PFSK-1 (cell line): ENCODE measurements around the gene PROM1.

ENCODE experiments used
- FOXP2 ChIP-seq: optimal IDR thresholded peaks from 2 replicates; pipeline ENCODE3; 2011; ENCODE audit warnings: borderline replicate concordance, control low read depth, inconsistent platforms; ENCODE audit not compliant: insufficient read depth; ENCODE audit errors: extremely low read length, extremely low read depth
- POLR2AphosphoS5 ChIP-seq: IDR thresholded peaks from 2 replicates; pipeline ENCODE4 v1.6.1; 2012; ENCODE audit warnings: low read depth, mild to moderate bottlenecking, control low read depth, low read length, moderate library complexity
- SIN3A ChIP-seq: IDR thresholded peaks from 2 replicates; pipeline ENCODE4 v1.6.1; 2012; ENCODE audit warnings: mild to moderate bottlenecking, low read length, moderate library complexity, borderline replicate concordance; ENCODE audit not compliant: insufficient read depth
- TAF1 ChIP-seq: IDR thresholded peaks from 2 replicates; pipeline ENCODE4 v1.6.1; 2012; ENCODE audit warnings: low read length, control low read depth, borderline replicate concordance; ENCODE audit not compliant: insufficient read depth
- TF ChIP-seq, protein P1 (sequence below), 2 experiments: IDR thresholded peaks; 2 replicates each; pipeline versions ENCODE4 v1.6.1 to v1.8.0; 2011 to 2012; ENCODE audit warnings: low read depth in 2 of 2, low read length in 2 of 2, control low read depth in 1 of 2, inconsistent platforms in 1 of 2, mild to moderate bottlenecking in 1 of 2, moderate library complexity in 1 of 2; ENCODE audit not compliant: insufficient read depth in 1 of 2

PROM1 gene

DNA sequence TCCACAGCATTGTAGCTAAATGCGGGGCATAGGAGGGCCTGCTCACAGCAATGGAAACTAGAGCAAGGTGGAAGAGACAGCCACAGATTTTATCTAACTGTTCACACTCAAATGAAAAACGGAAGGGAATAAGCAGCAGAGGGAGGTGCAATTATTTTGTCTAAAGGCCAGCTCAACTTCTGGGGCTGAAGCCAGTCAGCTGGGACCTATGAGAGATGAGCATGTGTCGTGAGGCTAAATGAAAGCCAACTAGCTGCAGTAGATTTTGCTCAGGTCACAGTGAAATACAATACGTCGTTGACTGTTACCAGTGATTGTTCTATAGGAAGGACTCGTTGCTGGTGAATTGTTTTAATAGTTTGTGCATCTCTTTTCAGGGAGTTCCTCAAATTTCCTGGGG, 94.4 kb downstream of the PROM1 start:
- TF ChIP-seq, protein P1, sequence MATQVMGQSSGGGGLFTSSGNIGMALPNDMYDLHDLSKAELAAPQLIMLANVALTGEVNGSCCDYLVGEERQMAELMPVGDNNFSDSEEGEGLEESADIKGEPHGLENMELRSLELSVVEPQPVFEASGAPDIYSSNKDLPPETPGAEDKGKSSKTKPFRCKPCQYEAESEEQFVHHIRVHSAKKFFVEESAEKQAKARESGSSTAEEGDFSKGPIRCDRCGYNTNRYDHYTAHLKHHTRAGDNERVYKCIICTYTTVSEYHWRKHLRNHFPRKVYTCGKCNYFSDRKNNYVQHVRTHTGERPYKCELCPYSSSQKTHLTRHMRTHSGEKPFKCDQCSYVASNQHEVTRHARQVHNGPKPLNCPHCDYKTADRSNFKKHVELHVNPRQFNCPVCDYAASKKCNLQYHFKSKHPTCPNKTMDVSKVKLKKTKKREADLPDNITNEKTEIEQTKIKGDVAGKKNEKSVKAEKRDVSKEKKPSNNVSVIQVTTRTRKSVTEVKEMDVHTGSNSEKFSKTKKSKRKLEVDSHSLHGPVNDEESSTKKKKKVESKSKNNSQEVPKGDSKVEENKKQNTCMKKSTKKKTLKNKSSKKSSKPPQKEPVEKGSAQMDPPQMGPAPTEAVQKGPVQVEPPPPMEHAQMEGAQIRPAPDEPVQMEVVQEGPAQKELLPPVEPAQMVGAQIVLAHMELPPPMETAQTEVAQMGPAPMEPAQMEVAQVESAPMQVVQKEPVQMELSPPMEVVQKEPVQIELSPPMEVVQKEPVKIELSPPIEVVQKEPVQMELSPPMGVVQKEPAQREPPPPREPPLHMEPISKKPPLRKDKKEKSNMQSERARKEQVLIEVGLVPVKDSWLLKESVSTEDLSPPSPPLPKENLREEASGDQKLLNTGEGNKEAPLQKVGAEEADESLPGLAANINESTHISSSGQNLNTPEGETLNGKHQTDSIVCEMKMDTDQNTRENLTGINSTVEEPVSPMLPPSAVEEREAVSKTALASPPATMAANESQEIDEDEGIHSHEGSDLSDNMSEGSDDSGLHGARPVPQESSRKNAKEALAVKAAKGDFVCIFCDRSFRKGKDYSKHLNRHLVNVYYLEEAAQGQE (IDR thresholded peaks at IDR 0.05; ENCODE audit: insufficient read depth in 1 of 2, low read depth in 2 of 2, low read length in 2 of 2) = no peak
- TF ChIP-seq FOXP2 = no peak
- no peak for TF ChIP-seq POLR2AphosphoS5
- TF ChIP-seq SIN3A = no peak
- no peak for TF ChIP-seq TAF1

DNA sequence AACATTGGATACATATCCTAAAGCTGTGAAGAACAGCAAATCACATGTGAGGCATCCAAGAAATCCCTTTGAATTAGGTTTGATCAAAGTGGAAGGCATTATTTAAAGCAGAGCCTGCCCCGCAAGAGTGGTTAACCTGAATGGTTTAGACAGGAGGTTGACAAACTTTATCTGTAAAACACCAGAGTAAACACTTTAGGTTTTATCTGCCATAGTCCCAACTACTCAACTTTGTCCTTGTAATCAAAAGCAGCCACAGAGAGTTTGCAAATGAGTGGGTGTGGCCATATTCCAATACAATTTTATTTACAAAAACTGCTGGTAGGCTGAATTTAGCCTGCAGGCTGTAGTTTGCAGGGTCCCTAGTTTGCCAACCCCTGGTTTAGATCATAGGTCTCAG, 95.6 kb downstream of the PROM1 start:
- TF ChIP-seq SIN3A (no peak), FOXP2 (no peak), TAF1 (no peak), POLR2AphosphoS5 (no peak)
- TF ChIP-seq, protein P1 (IDR thresholded peaks at IDR 0.05; ENCODE audit: insufficient read depth in 1 of 2, low read depth in 2 of 2, low read length in 2 of 2) = no peak

DNA sequence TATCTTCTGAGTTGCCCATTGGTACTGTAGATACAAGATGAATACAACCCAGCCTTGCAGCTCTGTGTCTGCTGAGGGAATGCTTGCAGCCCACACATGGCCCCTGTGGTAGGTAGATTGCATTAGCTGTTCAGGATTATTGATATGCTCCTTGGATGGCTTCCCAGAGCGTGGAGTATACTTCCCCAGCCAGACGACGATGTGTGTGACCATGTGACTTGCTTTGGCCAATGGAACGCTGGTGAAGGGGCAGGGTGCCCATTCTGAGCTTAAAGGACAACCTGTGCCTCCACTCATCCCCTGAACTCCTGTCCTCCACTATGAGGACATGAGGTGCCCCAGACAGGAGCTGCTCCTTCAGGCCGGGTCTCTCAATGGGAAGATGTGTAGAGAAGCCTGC, 96.9 kb downstream of the PROM1 start:
- TF ChIP-seq SIN3A (no peak), TAF1 (no peak), FOXP2 (no peak), POLR2AphosphoS5 (no peak)
- TF ChIP-seq, protein P1 (IDR thresholded peaks at IDR 0.05; ENCODE audit: insufficient read depth in 1 of 2, low read depth in 2 of 2, low read length in 2 of 2) = no peak

DNA sequence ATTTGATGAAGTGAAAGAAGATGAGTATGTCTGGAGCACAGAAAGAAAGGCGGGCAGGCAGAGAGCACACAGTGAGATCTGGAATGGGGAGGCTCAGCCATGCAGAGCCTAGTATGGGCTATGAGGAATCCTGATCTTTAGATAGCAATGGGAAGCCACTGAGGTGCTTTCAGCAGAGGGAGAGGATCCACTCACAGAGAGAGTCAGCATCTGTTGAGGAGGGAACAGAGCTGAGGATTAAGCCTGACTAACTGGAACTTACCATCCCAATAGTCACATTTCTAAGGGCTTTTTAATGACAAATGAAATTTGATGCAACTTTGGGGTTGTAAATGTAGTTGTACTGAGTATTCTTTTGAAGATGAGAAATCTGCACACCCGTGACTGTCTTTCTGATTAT, 100.2 kb downstream of the PROM1 start:
- TF ChIP-seq, protein P1 (IDR thresholded peaks at IDR 0.05; ENCODE audit: insufficient read depth in 1 of 2, low read depth in 2 of 2, low read length in 2 of 2) = no peak
- TF ChIP-seq SIN3A = no peak
- no peak for TF ChIP-seq FOXP2
- TF ChIP-seq TAF1 = no peak
- no peak for TF ChIP-seq POLR2AphosphoS5

DNA sequence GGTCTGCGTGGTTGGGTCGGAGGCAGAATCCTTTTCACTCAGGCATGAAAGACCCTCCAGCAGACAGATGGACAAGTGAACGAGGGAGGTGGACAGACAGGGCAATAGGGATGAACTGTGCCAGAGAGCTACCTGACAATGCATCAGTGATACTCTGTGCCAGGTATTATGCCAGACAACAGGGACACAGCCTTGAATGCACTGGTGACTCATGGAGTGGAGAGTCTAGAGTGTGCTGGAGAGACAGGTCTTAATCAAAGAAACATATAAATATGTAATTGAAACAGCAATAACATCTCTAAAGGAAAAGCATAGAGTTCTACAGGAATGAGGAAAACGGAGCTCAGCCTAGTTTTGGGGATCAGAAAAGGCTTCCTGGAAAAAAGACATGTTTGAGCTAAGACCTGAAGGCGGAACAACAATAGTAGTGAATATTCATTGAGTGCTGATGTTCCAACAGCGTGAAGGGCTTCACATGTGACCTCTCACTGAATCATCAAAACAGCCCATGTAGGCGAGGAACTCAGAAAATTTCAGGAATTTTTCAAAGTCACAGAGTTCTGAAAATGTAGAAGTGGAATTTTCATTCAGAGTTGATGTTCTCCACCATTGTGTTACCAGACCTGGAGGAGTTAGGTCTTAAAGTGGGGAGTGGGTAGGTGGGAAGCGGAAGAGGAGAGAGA, 100.8 kb downstream of the PROM1 start:
- no peak for TF ChIP-seq SIN3A
- TF ChIP-seq TAF1 = no peak
- TF ChIP-seq FOXP2 = no peak
- TF ChIP-seq POLR2AphosphoS5 = no peak
- TF ChIP-seq, protein P1 (IDR thresholded peaks at IDR 0.05; ENCODE audit: insufficient read depth in 1 of 2, low read depth in 2 of 2, low read length in 2 of 2) = no peak
